Esophagus muscularis mucosa (tissue), 4 donors: ENCODE measurements around the gene PCED1A. TPM values are rescaled to one million over a fixed set of nuclear protein-coding genes. Genes with fewer than 3 reads are reported as not detected.

ENCODE experiments used
- DNase-seq: peaks from one replicate; pipeline ENCODE4 v3.0.0-alpha.2; 2017; ENCODE audit errors: extremely low spot score
- H3K27ac ChIP-seq, 4 donors: fragments of 200-600 bp; sonication (generic); replicated peaks in 1 of 4; 1 replicate in 3 of 4; 2 replicates in 1 of 4; pipeline ENCODE4 v1.5.1; 2016 to 2019; ENCODE audit warnings: mild to moderate bottlenecking in 1 of 4
- H3K27me3 ChIP-seq, 4 donors: fragments of 200-600 bp; sonication (generic); one replicate each; pipeline versions ENCODE4 v1.5.1 to v1.6.0; 2016 to 2019
- H3K36me3 ChIP-seq, 4 donors: fragments of 200-600 bp; sonication (generic); one replicate each; pipeline ENCODE4 v1.5.1; 2016 to 2019
- H3K4me1 ChIP-seq, 4 donors: fragments of 200-600 bp; sonication (generic); one replicate each; pipeline ENCODE4 v1.5.1; 2016 to 2019
- H3K4me3 ChIP-seq, 4 donors: fragments of 200-600 bp; sonication (generic); 1 replicate in 2 of 4; 2 replicates in 2 of 4; pipeline ENCODE4 v1.5.1; 2016 to 2019; ENCODE audit warnings: mild to moderate bottlenecking in 4 of 4, moderate library complexity in 1 of 4
- H3K9me3 ChIP-seq, 4 donors: fragments of 200-600 bp; sonication (generic); 1 replicate in 3 of 4; 2 replicates in 1 of 4; pipeline ENCODE4 v1.5.1; 2016 to 2019
- EP300 ChIP-seq: sonication (generic); formaldehyde crosslinking; IDR thresholded peaks from one replicate; pipeline ENCODE4 v1.6.1; 2017; ENCODE audit warnings: antibody characterized with exemption
- POLR2A ChIP-seq: fragments of 450-650 bp; IDR thresholded peaks from one replicate; pipeline ENCODE4 v1.6.1; 2017; ENCODE audit warnings: antibody characterized with exemption, moderate library complexity, mild to moderate bottlenecking, low read depth
- POLR2AphosphoS5 ChIP-seq, 2 donors: sonication (generic); formaldehyde crosslinking; IDR thresholded peaks; one replicate each; pipeline ENCODE4 v1.6.1; 2017; ENCODE audit warnings: antibody characterized with exemption in 2 of 2
- WGBS: methylation state at CpG from one replicate; pipeline ENCODE4 v1.1.5; 2018; 5-methylcytosine and 5-hydroxymethylcytosine counted together
- intact Hi-C: fragments of 100-400 bp; cut with DNase I; formaldehyde crosslinking; loops from one replicate; pipeline ENCODE4 v1.15.1; 2023
- total RNA-seq, 4 donors: library from RNA; depleted of rRNA; stranded (reverse); fragments of >200 nt; gene quantifications; one replicate each; pipeline versions ENCODE4 v1.1.0 to v1.2.1, GENCODE V29; 2016
- TF ChIP-seq, protein P1 (sequence below), 3 experiments: fragments of 200-600 bp in 2 of 3; fragments of 450-650 bp in 1 of 3; sonication (generic) in 2 of 3; IDR thresholded peaks; one replicate each; pipeline ENCODE4 v1.5.1; 2017 to 2019; ENCODE audit warnings: antibody characterized with exemption in 3 of 3, mild to moderate bottlenecking in 2 of 3, moderate library complexity in 1 of 3

Gene PCED1A
- total RNA-seq, 4 donors from 2014 or later, result 15.1 to 24.1 (median 22.5) TPM

GRCh38 chr20:2817341-2817726 is 23.1 kb downstream of the PCED1A start:
- Histone ChIP-seq H3K4me1 (peaks cover 0 to 18% (median 13%) of the 10 kb centered on the region in 4 donors), H3K9me3 (peaks cover 0 to 3% (median 1%) of the 10 kb centered on the region in 4 donors), H3K36me3 (no peaks in the 10 kb centered on the region), H3K27me3 (peaks cover 0 to 65% (median 18%) of the 10 kb centered on the region in 4 donors), H3K27ac (no peak overlapping the region), H3K4me3 (no peak overlapping the region)
- WGBS, result 91% methylated on average over 2 of the region's 2 CpGs
- intact Hi-C loops, result no loop called here
- DNase-seq, result no peak
- TF ChIP-seq POLR2A (no peak), EP300 (no peak), POLR2AphosphoS5 (IDR thresholded peaks at IDR 0.05) (no peak)
- TF ChIP-seq, protein P1, sequence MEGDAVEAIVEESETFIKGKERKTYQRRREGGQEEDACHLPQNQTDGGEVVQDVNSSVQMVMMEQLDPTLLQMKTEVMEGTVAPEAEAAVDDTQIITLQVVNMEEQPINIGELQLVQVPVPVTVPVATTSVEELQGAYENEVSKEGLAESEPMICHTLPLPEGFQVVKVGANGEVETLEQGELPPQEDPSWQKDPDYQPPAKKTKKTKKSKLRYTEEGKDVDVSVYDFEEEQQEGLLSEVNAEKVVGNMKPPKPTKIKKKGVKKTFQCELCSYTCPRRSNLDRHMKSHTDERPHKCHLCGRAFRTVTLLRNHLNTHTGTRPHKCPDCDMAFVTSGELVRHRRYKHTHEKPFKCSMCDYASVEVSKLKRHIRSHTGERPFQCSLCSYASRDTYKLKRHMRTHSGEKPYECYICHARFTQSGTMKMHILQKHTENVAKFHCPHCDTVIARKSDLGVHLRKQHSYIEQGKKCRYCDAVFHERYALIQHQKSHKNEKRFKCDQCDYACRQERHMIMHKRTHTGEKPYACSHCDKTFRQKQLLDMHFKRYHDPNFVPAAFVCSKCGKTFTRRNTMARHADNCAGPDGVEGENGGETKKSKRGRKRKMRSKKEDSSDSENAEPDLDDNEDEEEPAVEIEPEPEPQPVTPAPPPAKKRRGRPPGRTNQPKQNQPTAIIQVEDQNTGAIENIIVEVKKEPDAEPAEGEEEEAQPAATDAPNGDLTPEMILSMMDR (IDR thresholded peaks at IDR 0.05), result no peak

DNA sequence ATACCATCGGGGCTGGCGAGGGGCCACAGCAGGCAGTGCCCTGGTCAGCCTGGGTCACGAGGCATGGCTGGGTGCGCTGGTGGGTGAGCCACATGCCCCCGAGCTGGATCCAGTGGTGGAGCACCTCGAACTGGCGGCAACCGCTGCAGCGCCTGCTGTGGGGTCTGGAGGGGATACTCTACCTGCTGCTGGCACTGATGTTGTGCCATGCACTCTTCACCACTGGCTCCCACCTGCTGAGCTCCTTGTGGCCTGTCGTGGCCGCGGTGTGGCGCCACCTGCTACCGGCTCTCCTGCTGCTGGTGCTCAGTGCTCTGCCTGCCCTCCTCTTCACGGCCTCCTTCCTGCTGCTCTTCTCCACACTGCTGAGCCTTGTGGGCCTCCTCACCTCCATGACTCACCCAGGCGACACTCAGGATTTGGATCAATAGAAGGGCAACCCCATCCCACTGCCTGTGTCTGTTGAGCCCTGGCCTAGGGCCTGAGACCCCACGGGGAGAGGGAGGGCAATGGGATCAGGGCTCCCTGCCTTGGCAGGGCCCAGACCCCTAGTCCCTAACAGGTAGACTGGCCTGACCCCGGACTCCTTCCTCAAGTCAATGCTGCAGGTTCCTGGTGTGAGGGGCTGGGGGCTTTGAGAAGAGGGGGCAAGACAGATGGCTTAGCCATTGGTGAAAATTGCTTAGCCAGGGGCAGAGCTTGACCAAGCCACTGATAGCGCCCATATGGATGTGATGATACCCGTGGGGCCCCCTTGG is 23.7 kb downstream of the PCED1A start:
- H3K27me3 ChIP-seq, result peaks cover 0 to 65% (median 18%) of the 10 kb centered on the region in 4 donors
- TF ChIP-seq EP300, result no peak
- TF ChIP-seq, protein P1 (IDR thresholded peaks at IDR 0.05), result no peak
- no peak for TF ChIP-seq POLR2A
- no peak for TF ChIP-seq POLR2AphosphoS5 (IDR thresholded peaks at IDR 0.05)
- H3K9me3 ChIP-seq, result peaks cover 0 to 8% (median 4%) of the 10 kb centered on the region in 4 donors
- intact Hi-C loops, result no loop called here
- no peaks in the 10 kb centered on the region for H3K36me3 ChIP-seq
- WGBS, result 85% methylated on average over 10 of the region's 20 CpGs
- H3K4me3 ChIP-seq, result no peak overlapping the region
- peaks cover 0 to 18% (median 13%) of the 10 kb centered on the region in 4 donors for H3K4me1 ChIP-seq
- H3K27ac ChIP-seq, result no peak overlapping the region
- no peak for DNase-seq

DNA sequence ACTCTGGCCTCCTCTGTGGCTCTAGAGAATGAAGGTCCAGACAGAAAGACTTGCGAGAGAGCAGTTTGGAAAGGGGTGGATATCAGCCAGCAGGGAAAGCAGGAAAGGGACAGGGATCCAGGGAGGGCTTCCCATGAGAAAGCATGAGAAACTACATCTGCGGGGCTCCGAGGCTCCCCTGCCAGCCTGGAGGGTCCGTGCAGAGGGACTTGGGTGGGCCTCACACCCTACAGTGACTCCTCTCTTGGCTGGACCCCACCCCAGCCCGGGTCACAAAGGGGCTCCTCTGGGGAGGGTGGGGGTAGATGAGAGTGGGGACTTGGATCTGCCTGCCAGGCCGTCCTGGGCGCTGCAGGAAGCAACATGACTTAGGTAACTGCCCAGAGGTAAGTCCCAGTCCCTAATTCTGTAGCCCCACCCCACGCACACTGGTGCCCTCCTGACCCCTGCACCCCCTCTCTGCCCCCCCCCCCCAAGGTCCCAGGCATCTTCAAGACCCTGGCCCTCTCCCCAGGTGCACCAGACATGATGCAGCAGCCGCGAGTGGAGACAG is 24.3 kb downstream of the PCED1A start, which contains the start of gene TMEM239:
TMEM239 (plus strand) TSS at position 335 of the 553 bp plus-strand sequence; CDS start at position 526, 191 bp downstream.
- Histone ChIP-seq H3K27ac (no peak within 1 kb of the TSS), H3K4me3 (no peak within 1 kb of the TSS), H3K9me3 (peaks cover 0 to 14% (median 4%) of the 10 kb centered on the region in 4 donors), H3K4me1 (peaks cover 0 to 14% (median 9%) of the 10 kb centered on the region in 4 donors), H3K27me3 (peaks cover 0 to 65% (median 16%) of the 10 kb centered on the region in 4 donors), H3K36me3 (no peaks in the 10 kb centered on the region)
- DNase-seq, result no peak
- TF ChIP-seq POLR2A (no peak), EP300 (no peak), POLR2AphosphoS5 (IDR thresholded peaks at IDR 0.05) (no peak)
- TF ChIP-seq, protein P1 (IDR thresholded peaks at IDR 0.05), result no peak
- WGBS, result 84% methylated on average over 4 of the region's 10 CpGs
- intact Hi-C loops, result no loop called here

DNA sequence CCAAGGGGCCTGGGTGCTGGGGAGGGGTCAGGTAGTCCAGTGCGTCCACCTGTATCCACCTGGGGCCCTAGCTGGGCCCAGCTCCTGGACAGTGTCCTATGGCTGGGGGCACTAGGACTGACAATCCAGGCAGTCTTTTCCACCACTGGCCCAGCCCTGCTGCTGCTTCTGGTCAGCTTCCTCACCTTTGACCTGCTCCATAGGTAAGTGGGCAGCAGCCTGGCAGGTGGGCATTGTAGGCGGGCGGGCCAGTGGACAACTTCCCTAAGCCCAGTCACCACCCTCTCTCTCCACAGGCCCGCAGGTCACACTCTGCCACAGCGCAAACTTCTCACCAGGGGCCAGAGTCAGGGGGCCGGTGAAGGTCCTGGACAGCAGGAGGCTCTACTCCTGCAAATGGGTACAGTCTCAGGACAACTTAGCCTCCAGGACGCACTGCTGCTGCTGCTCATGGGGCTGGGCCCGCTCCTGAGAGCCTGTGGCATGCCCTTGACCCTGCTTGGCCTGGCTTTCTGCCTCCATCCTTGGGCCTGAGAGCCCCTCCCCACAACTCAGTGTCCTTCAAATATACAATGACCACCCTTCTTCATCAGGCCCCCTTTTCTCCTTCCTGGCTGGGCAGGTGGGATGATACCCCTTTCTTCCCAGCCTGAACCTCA is 25.1 kb downstream of the PCED1A start:
- H3K27ac ChIP-seq, result no peak overlapping the region
- H3K27me3 ChIP-seq, result peaks cover 0 to 65% (median 9%) of the 10 kb centered on the region in 4 donors
- 91% methylated on average over 6 of the region's 8 CpGs for WGBS

DNA sequence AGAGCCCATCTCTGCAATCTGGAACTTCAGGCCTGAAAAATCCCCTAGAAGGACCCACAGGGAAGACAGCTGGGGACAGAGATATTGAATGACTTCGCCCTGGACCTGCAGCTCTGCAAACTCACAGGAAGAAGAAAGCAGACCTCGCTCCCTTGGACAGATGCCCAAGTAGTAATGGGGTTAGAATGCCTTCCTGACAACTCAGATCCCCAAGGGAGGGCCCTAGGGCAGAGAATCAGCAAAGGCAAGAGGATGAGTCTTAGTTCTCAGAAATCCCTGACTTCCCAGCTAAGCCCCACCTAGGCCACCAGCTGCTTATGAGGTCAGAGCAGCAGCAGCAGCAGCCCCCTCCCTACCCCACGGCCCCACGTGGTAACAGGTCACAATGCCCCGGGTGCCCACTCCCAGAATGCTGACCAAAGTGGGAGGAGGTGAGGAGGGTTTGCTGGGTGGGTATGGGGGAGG is 25.8 kb downstream of the PCED1A start, which contains the start of gene C20orf141:
C20orf141 (plus strand) TSS at position 401 of the 465 bp plus-strand sequence. CDS start 198 bp downstream, outside the sequence.
- no peak for TF ChIP-seq EP300
- TF ChIP-seq POLR2AphosphoS5 (IDR thresholded peaks at IDR 0.05), result no peak
- no peak for TF ChIP-seq POLR2A
- TF ChIP-seq, protein P1 (IDR thresholded peaks at IDR 0.05), result no peak
- no peak for DNase-seq
- peaks cover 0 to 65% (median 5%) of the 10 kb centered on the region in 4 donors for H3K27me3 ChIP-seq
- peaks cover 0 to 14% (median 4%) of the 10 kb centered on the region in 4 donors for H3K9me3 ChIP-seq
- peaks cover 0 to 4% (median 0%) of the 10 kb centered on the region in 4 donors for H3K4me1 ChIP-seq
- WGBS, result 31% methylated on average over 4 of the region's 5 CpGs
- H3K36me3 ChIP-seq, result no peaks in the 10 kb centered on the region
- no peak within 1 kb of the TSS for H3K4me3 ChIP-seq
- H3K27ac ChIP-seq, result no peak within 1 kb of the TSS
- intact Hi-C loops, result no loop called here

More for the DNA sequence above, 25.1 kb downstream of the PCED1A start:
- no peak for TF ChIP-seq POLR2A
- no peaks in the 10 kb centered on the region for H3K36me3 ChIP-seq
- DNase-seq, result no peak
- H3K9me3 ChIP-seq, result peaks cover 0 to 14% (median 4%) of the 10 kb centered on the region in 4 donors
- intact Hi-C loops, result no loop called here
- H3K4me1 ChIP-seq, result peaks cover 0 to 6% (median 3%) of the 10 kb centered on the region in 4 donors
- no peak overlapping the region for H3K4me3 ChIP-seq
